ENCODE results near the gene C2CD4B.

- TF ChIP-seq USF2 (IDR thresholded peaks at IDR 0.05) (no peak), FOSL2 (IDR thresholded peaks at IDR 0.05) (no peak), FOSL2 (CRISPR knock-in tag; IDR thresholded peaks at IDR 0.05) (no peak)
Observed at GRCh38 chr15:62163397-62164013, 1.6 kb downstream of the C2CD4B start.

All from A549 (cell line).